SK-N-SH (cell line): Measurements from ENCODE around the gene MARS1. TPM values are rescaled to one million over a fixed set of nuclear protein-coding genes. Genes with fewer than 3 reads are reported as not detected.

Source experiments
- CTCF ChIA-PET: fragments of 300-600, 350-600 bp; formaldehyde crosslinking; extraction: SDS; loops from one replicate; lab custom pipeline; 2021; lab: Yijun Ruan, JAX
- POLR2A ChIA-PET: fragments of 350-600 bp; sonication (Branson Sonifier 250); formaldehyde crosslinking; extraction: SDS; loops from one replicate; lab custom pipeline; 2020; ENCODE audit warnings: antibody characterized with exemption, inconsistent platforms; lab: Yijun Ruan, JAX
- DNase-seq: peaks from one replicate; pipeline ENCODE4 v3.0.0; 2012
- H2AFZ ChIP-seq: fragments of 200-600 bp; sonication (generic); 2 replicates; pipeline ENCODE4 v1.8.1; 2016; ENCODE audit warnings: antibody characterized with exemption, mild to moderate bottlenecking, low read depth
- H3F3A ChIP-seq: fragments of 200-600 bp; sonication (generic); replicated peaks from 2 replicates; pipeline ENCODE3; 2016; ENCODE audit warnings: antibody characterized with exemption, mild to moderate bottlenecking; ENCODE audit not compliant: insufficient read depth
- H3K27ac ChIP-seq, 2 experiments: fragments of 200-500 bp in 1 of 2; fragments of 200-600 bp in 1 of 2; sonication (Bioruptor generic) in 1 of 2; sonication (generic), shearing (Covaris generic) in 1 of 2; 2 replicates each; pipeline versions ENCODE4 v1.5.1 to v1.6.1; 2014 to 2016; ENCODE audit warnings: low read depth in 2 of 2, inconsistent platforms in 1 of 2, low read length in 1 of 2, mild to moderate bottlenecking in 1 of 2, mixed read lengths in 1 of 2
- H3K27me3 ChIP-seq: fragments of 200-600 bp; sonication (generic), shearing (Covaris generic); 2 replicates; pipeline ENCODE4 v1.6.1; 2016; ENCODE audit warnings: mixed run types; ENCODE audit not compliant: insufficient read depth
- H3K36me3 ChIP-seq, 2 experiments: fragments of 200-500 bp in 1 of 2; fragments of 200-600 bp in 1 of 2; sonication (Bioruptor generic) in 1 of 2; sonication (generic) in 1 of 2; replicated peaks in 1 of 2; 2 replicates each; pipeline versions ENCODE3 to v1.5.1; 2014 to 2016; ENCODE audit warnings: low read length in 1 of 2, mild to moderate bottlenecking in 1 of 2; ENCODE audit not compliant: insufficient read depth in 2 of 2, control insufficient read depth in 1 of 2
- H3K4me1 ChIP-seq, 2 experiments: fragments of 200-500 bp in 1 of 2; fragments of 200-600 bp in 1 of 2; sonication (Bioruptor generic) in 1 of 2; sonication (generic), shearing (Covaris generic) in 1 of 2; 2 replicates each; pipeline versions ENCODE4 v1.5.1 to v1.6.1; 2014 to 2016; ENCODE audit warnings: low read depth in 1 of 2, low read length in 1 of 2, mixed run types in 1 of 2; ENCODE audit not compliant: insufficient read depth in 2 of 2, control insufficient read depth in 1 of 2
- H3K4me2 ChIP-seq: fragments of 200-600 bp; sonication (generic), shearing (Covaris generic); 2 replicates; pipeline ENCODE4 v1.6.1; 2017; ENCODE audit warnings: mixed run types
- H3K4me3 ChIP-seq, 2 experiments: fragments of 200-500 bp in 1 of 2; fragments of 200-600 bp in 1 of 2; sonication (Bioruptor generic) in 1 of 2; sonication (generic), shearing (Covaris generic) in 1 of 2; 2 replicates each; pipeline versions ENCODE4 v1.5.1 to v1.8.1; 2014 to 2016; ENCODE audit warnings: low read depth in 2 of 2, inconsistent platforms in 1 of 2, low read length in 1 of 2, mild to moderate bottlenecking in 1 of 2, mixed read lengths in 1 of 2, moderate library complexity in 1 of 2
- H3K79me2 ChIP-seq: fragments of 200-600 bp; sonication (generic); 2 replicates; pipeline ENCODE4 v1.8.1; 2017; ENCODE audit warnings: mild to moderate bottlenecking; ENCODE audit not compliant: insufficient read depth
- H3K9ac ChIP-seq: fragments of 200-600 bp; sonication (generic); 2 replicates; pipeline ENCODE4 v1.6.1; 2017; ENCODE audit warnings: mixed run types
- H3K9me2 ChIP-seq: fragments of 200-600 bp; sonication (generic); 2 replicates; pipeline ENCODE4 v1.6.1; 2017; ENCODE audit warnings: mixed run types
- H3K9me3 ChIP-seq: fragments of 200-600 bp; sonication (generic); 2 replicates; pipeline ENCODE4 v1.6.1; 2017; ENCODE audit warnings: mixed run types, mild to moderate bottlenecking, moderate library complexity
- H4K20me1 ChIP-seq: fragments of 200-600 bp; sonication (generic); 2 replicates; pipeline ENCODE4 v1.6.1; 2017; ENCODE audit warnings: mild to moderate bottlenecking, mixed run types; ENCODE audit not compliant: insufficient read depth
- CTCF ChIP-seq: fragments of 200-600 bp; sonication (generic); IDR thresholded peaks from 2 replicates; pipeline ENCODE4 v1.6.1; 2017; ENCODE audit warnings: antibody characterized with exemption, mild to moderate bottlenecking, moderate library complexity
- FOXM1 ChIP-seq: IDR thresholded peaks from 2 replicates; pipeline ENCODE4 v1.4.0; 2012; ENCODE audit warnings: low read depth, mild to moderate bottlenecking
- GABPA ChIP-seq: IDR thresholded peaks from 2 replicates; pipeline ENCODE4 v1.4.0; 2012; ENCODE audit warnings: low read depth, mild to moderate bottlenecking
- IRF3 ChIP-seq: fragments of 150-350 bp; IDR thresholded peaks from 2 replicates; pipeline ENCODE4 v1.6.1; 2016; ENCODE audit warnings: mild to moderate bottlenecking, low read depth, low read length
- JUND ChIP-seq: IDR thresholded peaks from 2 replicates; pipeline ENCODE4 v1.4.0; 2012
- MAX ChIP-seq: IDR thresholded peaks from 2 replicates; pipeline ENCODE4 v1.4.0; 2012; ENCODE audit warnings: low read depth
- PBX3 ChIP-seq: IDR thresholded peaks from 2 replicates; pipeline ENCODE4; 2012
- REST ChIP-seq: IDR thresholded peaks from 2 replicates; pipeline ENCODE4 v1.6.1; 2012; ENCODE audit warnings: mild to moderate bottlenecking, low read depth, low read length, moderate library complexity
- RXRA ChIP-seq: IDR thresholded peaks from 2 replicates; pipeline ENCODE4 v1.4.0; 2012; ENCODE audit warnings: low read depth, mild to moderate bottlenecking, borderline replicate concordance
- TAF1 ChIP-seq: IDR thresholded peaks from 2 replicates; pipeline ENCODE4 v1.6.1; 2012; ENCODE audit warnings: low read depth, mild to moderate bottlenecking, low read length, moderate library complexity, borderline replicate concordance
- TCF12 ChIP-seq: IDR thresholded peaks from 2 replicates; pipeline ENCODE4 v1.4.0; 2012
- USF2 ChIP-seq: fragments of 150-350 bp; IDR thresholded peaks from 2 replicates; pipeline ENCODE4 v1.6.1; 2017; ENCODE audit warnings: antibody characterized with exemption, low read length, low read depth, borderline replicate concordance
- ZBTB33 ChIP-seq: IDR thresholded peaks from 2 replicates; pipeline ENCODE4 v1.4.0; 2012; ENCODE audit warnings: low read depth, borderline replicate concordance
- WGBS: methylation state at CpG from one replicate; pipeline ENCODE4 v1.1.6; 2017; ENCODE audit warnings: low lambda C conversion rate; 5-methylcytosine and 5-hydroxymethylcytosine counted together
- polyA plus RNA-seq, 3 experiments: library from polyadenylated mRNA; depleted of rRNA; stranded (reverse); fragments of >200 nt; gene quantifications; 2 replicates each; pipeline ENCODE4 v1.2.3, GENCODE V29; 2012

MARS1 gene
- polyA plus RNA-seq, 1 of the 3 experiments (the other 2 are of a cell fraction) = 158 TPM

GRCh38 chr12:57522011-57522886, 34.4 kb downstream of the MARS1 start, which contains the start of gene MBD6 (continued):
- TF ChIP-seq PBX3 = no peak; the same call in 1 of the 2 replicates

GRCh38 chr12:57522887-57523705, 35.2 kb downstream of the MARS1 start:
- no peak overlapping the region for H2AFZ ChIP-seq
- CTCF ChIA-PET = interaction anchor here (0.9 to 1.5 kb wide), 3 partner anchors 61 to 284 kb away, joined by 3 to 9 read pairs (median 3); no protein-coding TSS in a partner anchor
- peak overlapping the region; percentile 94 for H3K4me2 ChIP-seq
- peak overlapping the region; percentile 81 to 93 for H3K27ac ChIP-seq
- H3K9me3 ChIP-seq = no peaks in the 10 kb centered on the region
- H3K9me2 ChIP-seq = no peaks in the 10 kb centered on the region
- H3K9ac ChIP-seq = peak overlapping the region; percentile 86
- 2% methylated on average over 27 of the region's 38 CpGs for WGBS
- H3K4me3 ChIP-seq = peak overlapping the region; percentile 72 to 88
- POLR2A ChIA-PET = interaction anchor here (0.6 to 1.8 kb wide), 2 partner anchors 9 to 99 kb away, joined by 3 to 8 read pairs; no protein-coding TSS in a partner anchor
- H3K4me1 ChIP-seq = peaks cover 31 to 46% of the 10 kb centered on the region in 2 experiments
- peaks cover 33 to 42% of the 10 kb centered on the region in 2 experiments for H3K36me3 ChIP-seq
- peaks cover 28% of the 10 kb centered on the region for H4K20me1 ChIP-seq
- H3F3A ChIP-seq = peaks cover 32% of the 10 kb centered on the region
- peaks cover 50% of the 10 kb centered on the region for H3K79me2 ChIP-seq
- no peaks in the 10 kb centered on the region for H3K27me3 ChIP-seq
- DNase-seq = no peak
- TF ChIP-seq REST (no peak), GABPA (no peak), JUND (no peak), PBX3 (no peak), TCF12 (no peak), USF2 (no peak), FOXM1 (no peak), RXRA (no peak), TAF1 (0 out of 2 replicates have a peak, but pooled peaks have one; percentile 14), ZBTB33 (no peak), IRF3 (no peak), CTCF (0 out of 2 replicates have a peak, but pooled peaks have one; percentile 13), MAX (no peak)
